Suppressor macrophage treated with lipopolysaccharide for 4 hours (primary cell): Measurements from ENCODE around the gene USP30.
A peak's percentile ranks its signal among the peaks of the same experiment; 100 is the strongest.
"Not testable (repeated sequence)": the region's sequence is repeated elsewhere in the genome, so short reads cannot be mapped to it uniquely, and the experiment has no call there.

Experiments used
- DNase-seq: peaks from one replicate; pipeline ENCODE4 v3.0.0-alpha.2; 2020

USP30 gene

DNA sequence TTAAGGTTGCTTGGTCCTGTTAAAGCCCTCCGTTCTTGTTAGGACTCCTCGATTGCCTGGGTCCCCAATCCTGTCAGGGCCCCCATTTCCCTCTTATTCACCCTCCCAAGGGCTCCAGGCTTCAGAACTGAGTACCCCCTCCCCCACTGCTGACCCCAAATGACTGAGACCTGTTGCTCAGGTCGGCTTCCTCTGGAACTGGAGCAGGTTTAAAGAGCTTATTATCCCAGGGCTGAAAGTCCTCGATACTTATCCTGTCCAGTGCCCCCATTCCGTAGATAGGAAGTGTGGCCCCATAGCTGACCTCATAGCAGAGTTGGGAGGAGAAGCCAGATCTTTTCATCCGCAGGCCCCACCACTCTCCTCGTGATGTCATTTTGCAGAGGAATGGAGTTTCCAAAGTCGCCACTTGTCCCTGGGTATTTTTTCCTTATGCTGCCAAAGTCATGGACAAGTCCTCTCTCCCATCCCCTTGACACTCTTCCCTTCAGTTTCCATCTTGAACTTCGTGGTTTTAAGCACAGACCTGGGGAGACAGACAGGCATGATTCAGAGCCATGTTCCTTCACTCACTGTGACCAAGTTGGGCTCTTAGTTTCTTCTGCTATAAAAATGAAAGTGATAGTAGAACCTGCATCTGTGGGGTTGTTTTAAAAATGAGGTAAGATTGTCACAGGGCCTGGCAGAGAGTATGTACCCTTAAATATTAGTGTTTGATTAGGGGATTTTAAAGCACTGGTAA lies 1.2 kb downstream of the USP30 start:
- DNase-seq: peak; percentile 82

DNA sequence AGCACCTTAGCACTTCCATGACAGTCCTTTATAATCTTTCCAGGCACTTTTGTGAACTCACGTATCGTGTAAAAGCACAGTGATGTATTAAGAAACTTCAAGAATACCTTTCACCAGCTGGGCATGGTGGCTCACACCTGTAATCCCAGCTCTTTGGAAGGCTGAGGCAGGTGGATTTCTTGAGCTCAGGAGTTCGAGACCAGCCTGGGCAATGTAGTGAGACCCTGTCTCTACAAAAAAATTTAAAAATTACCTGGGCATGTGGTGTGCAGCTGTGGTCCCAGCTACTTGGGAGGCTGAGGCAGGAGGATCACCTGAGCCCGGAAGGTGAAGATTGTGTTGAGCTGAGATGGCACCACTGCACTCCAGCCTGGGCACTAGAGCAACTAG lies 1.7 kb downstream of the USP30 start:
- DNase-seq: not testable (repeated sequence)

DNA sequence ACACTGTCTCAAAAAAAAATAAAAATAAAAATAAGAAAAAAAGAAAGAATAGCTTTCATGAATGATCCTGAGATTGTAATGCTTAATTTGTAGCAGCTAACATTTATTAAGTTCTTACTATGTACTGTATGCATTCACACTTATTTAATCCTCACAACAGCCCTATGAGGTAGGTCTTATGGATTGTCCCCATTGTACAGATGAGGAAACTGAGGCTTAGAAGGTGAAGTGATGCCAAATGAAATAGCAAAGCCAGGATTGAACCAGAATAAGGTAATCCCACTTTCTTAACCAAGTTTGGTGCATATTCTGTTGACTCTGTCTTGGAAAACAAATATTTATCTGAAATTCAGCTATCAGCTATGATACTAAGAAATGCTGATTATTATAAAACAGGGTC lies 2.1 kb downstream of the USP30 start:
- DNase-seq: no peak

DNA sequence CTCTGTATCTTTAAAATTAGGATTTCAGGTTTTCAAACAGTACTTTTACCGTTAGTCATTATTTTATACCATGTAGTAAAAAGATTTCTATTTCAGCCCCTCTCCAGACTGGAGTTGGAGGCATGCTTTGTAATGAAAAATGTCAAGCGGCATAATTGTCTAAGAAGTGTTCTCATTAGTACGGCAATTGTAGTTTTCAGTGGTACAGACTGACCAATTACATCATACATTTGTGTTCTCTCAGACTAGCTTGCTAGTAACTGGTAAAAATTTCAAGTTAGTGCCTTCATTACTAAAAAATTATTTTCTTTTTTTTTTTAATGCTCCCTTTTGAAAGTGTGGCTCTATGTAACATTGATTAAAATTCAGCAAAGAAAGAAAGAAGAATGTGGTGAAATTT lies 4.5 kb downstream of the USP30 start:
- no peak for DNase-seq

DNA sequence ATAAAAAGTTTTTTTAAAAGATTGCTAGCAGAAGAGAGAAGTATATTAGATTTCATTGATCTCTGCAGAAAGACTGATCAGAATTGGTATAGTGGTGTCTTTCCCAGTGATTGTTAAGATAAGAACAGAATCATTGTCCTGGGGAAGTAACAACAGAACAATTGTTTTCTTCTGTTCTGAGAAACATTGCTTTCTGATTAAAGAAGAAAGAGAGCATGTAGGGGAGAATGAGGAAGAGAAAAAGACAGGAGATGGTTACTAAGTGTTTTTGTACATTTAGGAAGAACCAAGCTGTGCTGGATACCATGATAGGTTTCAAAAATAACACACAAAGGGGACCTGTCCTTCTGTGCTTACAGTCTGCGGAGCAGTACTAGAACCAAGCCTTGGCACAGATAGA lies 5.0 kb downstream of the USP30 start:
- DNase-seq: no peak

DNA sequence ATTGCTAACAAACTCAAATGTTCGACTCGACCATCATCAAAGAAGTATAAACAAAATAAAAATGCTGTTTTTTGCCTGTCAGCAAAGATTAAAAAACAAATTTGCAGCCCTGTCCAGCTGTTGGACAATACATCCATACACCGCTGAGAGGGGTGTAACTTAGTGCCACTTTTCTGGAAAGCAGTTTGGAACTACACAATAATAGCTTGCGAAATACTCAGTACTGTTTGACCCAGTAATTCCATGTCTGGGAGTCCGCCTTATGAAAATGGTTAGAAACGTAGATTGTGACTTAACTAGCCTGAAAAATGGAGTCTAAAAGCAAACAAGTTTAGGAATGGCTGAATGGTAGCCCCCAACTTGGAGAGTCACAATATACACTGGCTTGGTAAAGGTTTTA lies 6.4 kb downstream of the USP30 start:
- DNase-seq: no peak

DNA sequence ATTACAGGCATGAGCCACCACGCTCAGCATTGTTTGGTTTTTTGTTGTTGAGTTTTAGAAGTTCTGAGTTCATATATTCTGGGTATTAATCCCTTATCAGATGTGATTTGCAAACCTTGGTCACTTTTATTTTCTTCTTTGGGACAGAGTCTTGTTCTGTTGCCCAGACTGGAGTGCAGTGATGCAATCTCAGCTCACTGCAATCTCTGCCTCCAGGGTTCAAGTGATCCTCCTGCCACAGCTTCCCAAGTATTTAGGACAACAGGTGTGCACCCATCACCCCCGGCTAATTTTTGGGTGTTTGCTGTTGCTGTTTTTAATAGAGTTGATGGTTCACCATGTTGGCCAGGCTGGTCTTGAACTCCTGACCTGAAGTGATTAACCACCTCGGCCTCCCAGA lies 11.8 kb downstream of the USP30 start:
- DNase-seq: no peak

DNA sequence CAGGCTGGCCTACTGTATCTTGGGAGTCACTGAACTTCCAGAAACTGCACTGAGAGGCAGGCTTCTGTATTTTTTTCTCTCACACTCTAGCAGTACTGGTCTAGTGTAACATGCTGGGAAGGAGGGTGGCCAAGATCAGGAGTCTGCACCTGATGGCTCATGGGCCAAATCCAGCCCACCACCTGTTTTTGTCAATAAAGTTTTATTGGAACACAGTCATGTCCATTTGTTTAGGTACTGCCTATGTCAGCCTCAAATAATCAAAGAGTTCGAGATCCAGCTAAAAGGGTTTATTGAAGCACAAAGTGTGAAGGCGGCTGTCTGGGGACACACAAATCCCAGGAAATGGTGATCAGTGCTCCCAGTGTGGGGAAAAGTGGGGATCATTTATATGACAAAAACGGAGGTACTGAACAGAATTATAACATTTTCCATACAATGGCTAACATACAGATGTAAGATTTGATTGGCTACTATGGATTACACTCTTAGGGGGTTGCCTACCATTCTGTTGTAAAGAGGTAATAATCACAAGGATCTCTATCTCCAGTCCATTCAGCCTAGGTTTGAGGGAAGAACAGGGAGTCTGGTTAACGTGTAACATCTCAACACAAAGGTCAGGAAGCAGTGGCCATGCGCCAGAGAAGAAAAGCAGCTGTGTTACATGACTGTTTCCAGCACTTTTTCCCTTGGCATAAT lies 12.9 kb downstream of the USP30 start:
- no peak for DNase-seq

DNA sequence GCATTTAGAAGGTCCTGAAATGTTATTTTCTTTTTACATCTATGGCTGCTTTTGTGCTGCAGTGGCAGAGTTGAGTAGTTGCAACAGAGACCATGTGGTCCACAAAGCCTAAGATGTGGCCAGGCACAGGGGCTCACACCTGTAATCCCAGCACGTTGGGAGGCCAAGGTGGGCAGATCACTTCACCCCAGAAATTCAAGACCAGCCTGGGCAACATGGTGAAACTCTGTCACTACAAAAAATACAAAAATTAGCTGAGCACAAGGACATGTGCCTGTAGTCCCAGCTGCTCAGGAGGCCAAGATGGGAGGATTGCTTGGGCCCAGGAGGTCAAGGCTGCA lies 13.4 kb downstream of the USP30 start:
- no peak for DNase-seq

DNA sequence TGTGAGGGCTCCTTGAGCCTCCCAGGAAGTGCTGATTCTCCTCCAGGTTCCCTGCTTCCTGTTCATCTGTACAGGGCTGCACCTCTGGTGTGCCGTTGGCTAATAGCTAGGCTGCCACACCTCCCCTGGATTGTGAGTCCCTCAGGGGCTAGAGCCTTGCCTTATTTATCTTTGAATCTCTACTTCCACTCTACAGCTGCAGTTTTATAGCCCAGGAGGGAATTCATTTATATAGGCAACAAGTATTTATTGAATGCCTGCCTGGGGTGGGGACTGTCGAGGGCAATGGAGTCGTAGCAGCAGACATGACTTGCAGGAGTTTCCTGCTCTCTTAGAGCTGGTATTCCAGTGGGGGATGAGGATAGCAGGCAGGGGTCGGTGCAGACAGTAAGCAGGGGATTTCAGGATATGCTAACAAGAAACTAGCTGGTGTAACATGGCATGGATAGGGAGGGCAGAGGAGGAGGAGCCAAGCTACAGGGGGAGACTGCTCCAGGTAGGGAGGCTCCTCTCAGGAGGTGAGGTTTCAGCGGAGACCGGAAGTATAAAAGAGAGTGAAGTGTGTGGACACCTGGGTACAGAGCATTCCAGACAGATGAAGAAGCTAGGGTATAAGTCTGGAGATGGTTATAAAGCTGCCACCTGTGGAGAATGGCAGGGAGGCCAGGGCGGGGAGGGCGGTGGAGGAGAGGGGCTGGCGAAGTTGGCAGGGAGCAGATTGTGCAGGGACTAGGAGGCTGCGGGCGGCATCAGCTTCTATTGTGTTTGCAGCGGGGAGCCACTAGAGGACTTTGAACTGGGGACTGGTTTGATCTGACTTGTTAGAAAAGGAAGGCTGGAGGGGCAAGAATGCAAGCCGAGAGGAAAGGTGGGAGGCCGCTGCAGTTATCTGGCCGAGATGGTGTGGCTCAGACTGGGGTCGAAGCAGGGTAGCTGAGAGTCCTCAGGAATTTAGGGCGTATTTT lies 17.2 kb downstream of the USP30 start:
- no peak for DNase-seq

DNA sequence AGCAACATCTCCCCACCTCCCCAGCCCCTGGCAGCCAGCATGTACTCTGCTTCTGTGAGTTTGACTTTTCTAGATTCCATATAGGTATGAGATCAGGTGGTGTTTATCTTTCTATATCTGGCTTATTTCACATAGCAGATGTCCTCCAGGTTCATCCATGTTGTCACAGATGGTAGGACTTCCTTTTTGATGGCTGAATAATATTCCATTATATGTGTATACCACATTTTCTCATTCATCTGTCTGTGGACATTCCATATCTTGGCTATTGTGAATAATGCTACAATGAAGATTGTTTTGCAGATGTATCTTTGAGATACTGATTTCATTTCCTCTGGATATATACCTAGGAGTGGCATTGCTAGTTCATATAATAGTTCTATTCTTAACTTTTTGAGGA lies 22.5 kb downstream of the USP30 start:
- DNase-seq: no peak

DNA sequence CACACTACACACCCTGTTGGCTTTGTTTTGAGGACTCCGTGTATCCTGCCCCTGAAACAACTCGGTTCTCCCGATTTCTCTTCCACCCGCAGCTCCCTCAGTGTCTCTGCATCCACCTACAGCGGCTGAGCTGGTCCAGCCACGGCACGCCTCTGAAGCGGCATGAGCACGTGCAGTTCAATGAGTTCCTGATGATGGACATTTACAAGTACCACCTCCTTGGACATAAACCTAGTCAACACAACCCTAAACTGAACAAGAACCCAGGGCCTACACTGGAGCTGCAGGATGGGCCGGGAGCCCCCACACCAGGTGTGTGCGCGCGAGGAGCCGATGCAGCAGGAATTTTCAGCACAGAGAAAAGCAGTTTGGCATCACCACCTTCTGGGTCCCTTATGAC lies 30.4 kb downstream of the USP30 start:
- no peak for DNase-seq

DNA sequence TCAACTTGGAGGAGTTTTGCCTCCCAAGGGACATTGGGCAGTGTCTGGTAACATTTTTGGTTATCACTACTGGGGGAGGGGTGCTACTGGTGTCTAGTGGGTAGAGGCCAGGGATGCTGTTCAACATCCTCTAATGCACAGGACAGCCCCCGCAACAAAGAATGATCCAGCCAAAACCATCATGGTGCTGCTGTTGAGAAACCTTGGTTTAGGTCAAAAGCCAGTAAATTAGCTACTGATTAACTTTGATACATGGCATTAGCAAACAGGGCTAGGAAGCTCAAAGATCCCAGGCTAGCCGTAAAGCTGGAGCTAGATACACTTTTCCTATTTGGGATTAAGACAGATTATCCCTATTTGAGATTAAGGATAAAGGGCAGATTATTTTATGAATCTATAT lies 32.0 kb downstream of the USP30 start:
- no peak for DNase-seq

DNA sequence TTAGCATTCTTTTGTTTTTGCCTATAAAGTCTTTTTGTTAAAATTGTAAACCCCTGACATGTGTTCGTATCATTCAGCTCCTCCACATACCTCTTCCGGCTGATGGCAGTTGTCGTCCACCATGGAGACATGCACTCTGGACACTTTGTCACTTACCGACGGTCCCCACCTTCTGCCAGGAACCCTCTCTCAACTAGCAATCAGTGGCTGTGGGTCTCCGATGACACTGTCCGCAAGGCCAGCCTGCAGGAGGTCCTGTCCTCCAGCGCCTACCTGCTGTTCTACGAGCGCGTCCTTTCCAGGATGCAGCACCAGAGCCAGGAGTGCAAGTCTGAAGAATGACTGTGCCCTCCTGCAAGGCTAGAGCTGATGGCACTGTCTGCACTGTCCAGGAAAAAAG lies 33.2 kb downstream of the USP30 start:
- no peak for DNase-seq

DNA sequence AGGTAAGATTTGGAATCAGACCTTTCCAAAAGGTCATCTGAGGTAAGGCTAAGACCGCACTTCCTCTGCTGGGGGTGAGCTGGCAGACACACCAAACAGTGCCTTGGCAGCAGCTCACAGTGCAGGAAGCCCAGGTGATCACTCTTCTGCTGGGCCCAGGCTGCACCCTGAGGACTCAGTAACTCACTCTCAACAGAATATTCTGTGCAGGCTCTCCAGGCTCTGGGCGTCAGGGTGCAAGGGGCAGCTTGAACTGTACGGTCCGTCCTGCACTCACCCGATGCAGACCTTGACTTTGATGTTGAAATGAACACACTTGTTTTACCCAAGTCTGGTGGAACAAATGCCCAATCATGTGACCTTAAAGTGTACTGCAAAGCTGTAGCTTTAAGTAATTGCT lies 34.9 kb downstream of the USP30 start:
- no peak for DNase-seq

DNA sequence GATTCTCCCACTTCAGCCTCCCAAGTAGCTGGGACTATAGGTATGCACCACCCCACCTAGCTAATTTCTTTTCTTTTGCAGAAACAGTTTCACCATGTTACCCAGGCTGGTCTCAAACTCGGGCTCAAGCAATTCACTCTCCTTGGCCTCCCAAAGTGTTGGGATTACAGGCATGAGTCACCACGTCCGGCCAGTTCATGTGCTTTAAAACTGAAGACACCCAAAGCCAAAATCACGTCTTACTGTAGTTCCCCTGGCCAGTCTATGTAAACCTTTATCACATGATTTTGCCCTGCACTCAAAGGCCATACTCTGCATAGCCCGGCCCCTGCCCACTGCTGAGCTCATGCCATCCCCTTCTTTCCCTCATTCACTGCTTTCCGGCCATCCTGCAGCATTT lies 36.4 kb downstream of the USP30 start:
- no peak for DNase-seq

DNA sequence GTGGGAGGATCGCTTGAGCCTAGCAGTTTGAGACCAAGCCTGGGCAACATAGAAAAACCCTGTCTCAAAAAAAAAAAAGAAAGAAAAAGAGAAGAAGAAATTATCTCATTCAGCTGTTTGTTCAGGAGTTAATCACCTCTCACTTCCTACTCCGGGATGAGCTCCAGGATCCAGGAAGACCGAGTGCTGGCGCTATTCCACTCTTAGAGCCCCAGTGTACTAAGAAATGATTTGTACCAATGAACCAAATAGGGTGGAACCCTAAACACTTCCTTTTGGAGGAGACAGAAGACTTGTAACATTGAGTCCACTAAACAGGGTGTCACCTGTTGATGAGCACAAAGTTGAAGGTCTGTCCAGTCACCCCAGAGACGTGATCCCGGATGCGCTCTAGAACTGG lies 37.3 kb downstream of the USP30 start:
- DNase-seq: no peak

DNA sequence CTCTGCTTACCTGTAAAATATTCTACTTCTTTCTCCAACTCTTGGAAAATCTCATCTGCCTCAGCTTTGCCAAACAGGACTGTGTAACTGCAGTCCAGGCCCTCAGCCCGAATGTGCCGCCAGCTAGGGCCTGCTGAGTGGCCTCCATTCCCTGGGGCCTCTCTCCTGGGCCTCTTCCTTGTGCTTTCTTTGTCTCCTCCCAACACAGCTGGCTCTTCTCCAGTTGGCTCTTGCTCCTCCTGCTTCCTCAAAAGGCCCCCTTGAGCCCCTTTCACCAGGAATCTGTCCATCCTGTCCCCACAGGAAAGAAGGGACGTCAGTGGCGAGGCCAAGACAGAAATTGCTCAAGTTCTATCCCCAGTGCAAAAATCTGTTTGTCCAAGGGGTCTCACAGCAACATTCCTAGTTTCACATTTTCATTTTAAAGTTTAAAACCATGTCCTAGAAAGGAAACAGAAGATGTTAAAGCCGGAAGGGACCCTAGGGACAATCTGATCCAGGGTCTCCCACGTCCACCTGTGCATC lies 40.2 kb downstream of the USP30 start:
- DNase-seq: no peak

DNA sequence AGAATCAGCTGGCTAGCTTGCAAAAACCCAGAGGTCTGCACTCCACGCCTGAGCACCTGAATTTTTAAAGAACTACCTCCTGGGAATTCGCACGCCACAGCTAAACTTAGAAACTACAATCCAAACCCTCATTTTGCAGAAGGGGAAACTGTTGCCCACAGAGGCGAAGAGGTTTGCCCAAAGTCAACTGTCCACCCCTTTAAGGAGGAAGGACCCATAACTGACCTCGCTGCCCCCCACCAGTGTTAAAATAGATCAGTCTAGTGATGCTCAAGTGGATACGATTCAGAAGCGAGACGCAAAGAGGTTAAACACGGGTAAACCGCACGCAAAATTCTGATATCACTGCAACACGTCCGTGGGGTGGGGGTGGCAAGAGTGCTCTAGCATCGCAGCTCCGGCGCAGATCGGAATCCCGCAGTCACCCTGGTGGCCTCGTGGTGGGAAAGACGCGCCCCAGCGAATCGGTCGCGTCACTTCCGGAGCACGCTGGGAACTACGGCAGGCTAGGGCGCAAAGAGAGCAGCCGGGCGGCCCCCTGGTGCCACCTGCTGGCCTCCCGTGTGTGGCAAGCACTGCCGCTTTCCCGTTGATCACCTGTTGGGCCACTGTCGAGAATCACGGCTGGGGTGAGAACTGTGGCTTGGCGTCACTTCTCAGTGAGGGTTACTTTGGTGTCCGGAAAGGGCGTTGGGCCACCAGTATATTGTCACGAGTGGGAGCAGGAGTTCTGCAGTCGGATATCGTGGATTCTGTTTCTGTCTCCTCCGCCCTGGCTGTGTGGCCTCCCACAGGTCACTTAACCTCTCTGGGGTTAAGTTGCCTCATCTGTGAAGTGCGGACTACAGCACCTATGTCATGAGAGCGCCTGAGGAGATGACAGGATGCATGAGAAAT lies 40.9 kb downstream of the USP30 start, which contains the start of gene ALKBH2:
Gene ALKBH2, minus strand, starts transcription at position 451 of the 897 bp plus-strand sequence. CDS start 686 bp downstream, outside the sequence.
- DNase-seq: peak; percentile 97

DNA sequence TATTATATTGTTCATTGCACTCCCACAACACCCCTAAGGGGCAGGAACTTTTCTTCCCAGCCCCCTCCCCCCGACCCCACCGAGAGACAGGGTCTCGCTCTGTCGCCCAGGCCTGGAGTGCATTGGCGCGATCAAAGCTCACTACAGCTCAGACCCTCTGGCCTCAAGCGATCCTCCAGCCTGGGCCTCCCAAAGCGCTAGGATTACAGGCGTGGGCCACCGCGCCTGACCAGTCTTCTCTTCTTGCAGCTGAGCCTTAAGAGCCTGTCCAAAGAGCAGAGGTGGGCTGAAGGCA lies 44.7 kb downstream of the USP30 start:
- DNase-seq: no peak

DNA sequence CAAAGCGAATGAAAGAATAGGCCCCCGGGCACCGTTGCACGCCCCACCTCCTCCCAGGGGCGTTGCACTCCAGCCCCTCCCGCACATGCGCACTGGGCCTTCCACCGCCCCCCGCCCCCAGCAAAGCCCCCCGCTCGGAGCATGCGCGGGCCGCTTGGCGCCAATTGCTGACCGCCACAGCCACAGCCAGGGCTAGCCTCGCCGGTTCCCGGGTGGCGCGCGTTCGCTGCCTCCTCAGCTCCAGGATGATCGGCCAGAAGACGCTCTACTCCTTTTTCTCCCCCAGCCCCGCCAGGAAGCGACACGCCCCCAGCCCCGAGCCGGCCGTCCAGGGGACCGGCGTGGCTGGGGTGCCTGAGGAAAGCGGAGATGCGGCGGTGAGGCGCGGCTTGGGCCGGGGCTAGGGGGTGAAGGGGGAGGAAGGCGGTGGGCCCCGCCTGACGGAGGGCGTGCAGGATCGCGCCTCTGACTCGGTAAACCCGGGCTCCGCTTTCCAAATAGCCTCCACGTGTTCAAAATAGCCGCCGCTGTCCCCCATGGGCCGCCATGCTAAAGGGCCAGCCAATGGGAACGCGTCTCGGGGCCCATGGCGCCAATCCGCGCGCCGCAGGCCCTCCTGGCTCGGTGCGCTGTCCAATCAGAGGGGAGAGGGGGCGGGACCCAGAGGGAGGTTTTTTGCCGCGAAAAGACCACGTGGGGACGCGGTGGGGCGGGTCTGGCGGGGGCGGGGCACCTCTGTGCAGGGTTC lies 45.2 kb downstream of the USP30 start, which contains the start of gene UNG:
Gene UNG, plus strand, starts transcription at position 163 of the 748 bp plus-strand sequence. Its CDS starts 83 bp downstream, at position 246.
- DNase-seq: peak; percentile 98

DNA sequence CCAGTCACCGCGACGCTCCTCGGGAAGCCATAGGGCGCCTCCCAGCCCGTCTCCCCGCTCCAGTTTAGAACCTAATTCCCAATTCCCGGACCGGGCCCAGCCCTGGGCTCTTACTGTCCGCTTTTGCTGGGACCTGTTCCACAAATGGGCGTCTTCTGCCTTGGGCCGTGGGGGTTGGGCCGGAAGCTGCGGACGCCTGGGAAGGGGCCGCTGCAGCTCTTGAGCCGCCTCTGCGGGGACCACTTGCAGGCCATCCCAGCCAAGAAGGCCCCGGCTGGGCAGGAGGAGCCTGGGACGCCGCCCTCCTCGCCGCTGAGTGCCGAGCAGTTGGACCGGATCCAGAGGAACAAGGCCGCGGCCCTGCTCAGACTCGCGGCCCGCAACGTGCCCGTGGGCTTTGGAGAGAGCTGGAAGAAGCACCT lies 45.8 kb downstream of the USP30 start:
- DNase-seq: peak; percentile 46
